ENCODE results near the gene CREB3L2.

CREB3L2 gene

DNA sequence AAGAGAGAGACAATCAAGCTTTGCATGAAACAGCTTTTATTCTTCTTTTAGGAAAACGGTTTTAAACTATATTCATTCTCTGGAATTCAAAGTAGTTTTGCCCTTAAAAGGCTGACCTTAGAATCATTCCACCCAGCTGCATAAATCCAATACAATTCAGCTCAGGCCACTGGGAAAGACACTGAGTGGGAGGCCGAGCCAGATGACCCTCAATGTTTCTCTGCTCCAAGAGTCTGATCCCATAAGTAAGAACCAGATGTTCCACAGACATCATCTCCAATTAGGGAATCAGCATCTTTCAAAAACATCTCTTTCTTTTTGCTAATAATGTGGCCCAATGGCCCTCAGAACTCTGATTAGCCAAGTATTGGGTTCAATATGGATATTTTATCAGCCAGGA lies 26.1 kb downstream of the CREB3L2 start:
- no peak for TF ChIP-seq EZH2phosphoT487 (conservative IDR thresholded peaks at IDR 0.05; ENCODE audit: low read length)
- Histone ChIP-seq H3K9me3 (ENCODE audit: insufficient read depth, low read length) (no peaks in the 10 kb centered on the region), H3K79me2 (ENCODE audit: insufficient read depth, low read length) (no peaks in the 10 kb centered on the region), H3F3A (ENCODE audit: insufficient read depth) (no peaks in the 10 kb centered on the region), H3K27ac (ENCODE audit: low read depth, low read length) (no peak overlapping the region), H3K9ac (ENCODE audit: low read length) (no peak overlapping the region), H4K20me1 (ENCODE audit: low read depth, low read length) (no peaks in the 10 kb centered on the region), H3K9me2 (replicated peaks; ENCODE audit: insufficient read depth, low read length) (no peaks in the 10 kb centered on the region), H3K4me2 (ENCODE audit: low read depth, low read length, poor library complexity, severe bottlenecking) (no peak overlapping the region), H3K4me3 (ENCODE audit: insufficient read depth, low read length, poor library complexity, severe bottlenecking) (no peak overlapping the region), H2AFZ (ENCODE audit: low read depth, low read length, severe bottlenecking) (no peak overlapping the region), H3K36me3 (ENCODE audit: low read length) (no peaks in the 10 kb centered on the region), H3K27me3 (ENCODE audit: low read length) (no peaks in the 10 kb centered on the region)

DNA sequence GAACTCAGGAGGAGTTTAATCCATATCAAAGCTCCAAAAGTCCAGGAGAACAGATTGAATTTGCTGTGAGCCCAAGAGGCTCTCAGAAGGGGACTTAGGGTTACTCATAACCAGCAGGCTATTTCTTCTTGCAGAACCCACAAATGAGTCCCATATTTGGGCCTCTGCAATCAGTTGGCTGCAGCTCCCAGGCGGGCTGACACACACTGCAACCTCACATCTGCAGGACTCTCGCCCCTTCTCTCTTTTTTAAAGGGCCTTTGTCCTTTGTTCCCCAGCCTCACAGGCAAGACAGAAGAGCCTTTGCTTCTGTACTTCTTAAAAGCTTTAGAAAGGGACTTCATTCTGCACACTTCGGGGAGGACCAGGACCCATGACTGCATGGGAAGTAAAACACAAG lies 26.7 kb downstream of the CREB3L2 start:
- H3K9me3 ChIP-seq (ENCODE audit: insufficient read depth, low read length) = no peaks in the 10 kb centered on the region
- no peaks in the 10 kb centered on the region for H3K79me2 ChIP-seq (ENCODE audit: insufficient read depth, low read length)
- no peaks in the 10 kb centered on the region for H4K20me1 ChIP-seq (ENCODE audit: low read depth, low read length)
- no peak for TF ChIP-seq EZH2phosphoT487 (conservative IDR thresholded peaks at IDR 0.05; ENCODE audit: low read length)
- H3K4me3 ChIP-seq (ENCODE audit: insufficient read depth, low read length, poor library complexity, severe bottlenecking) = no peak overlapping the region
- H3K36me3 ChIP-seq (ENCODE audit: low read length) = no peaks in the 10 kb centered on the region
- H3K9ac ChIP-seq (ENCODE audit: low read length) = no peak overlapping the region
- H3F3A ChIP-seq (ENCODE audit: insufficient read depth) = no peaks in the 10 kb centered on the region
- no peak overlapping the region for H2AFZ ChIP-seq (ENCODE audit: low read depth, low read length, severe bottlenecking)
- no peaks in the 10 kb centered on the region for H3K27me3 ChIP-seq (ENCODE audit: low read length)
- no peak overlapping the region for H3K27ac ChIP-seq (ENCODE audit: low read depth, low read length)
- H3K9me2 ChIP-seq (replicated peaks; ENCODE audit: insufficient read depth, low read length) = no peaks in the 10 kb centered on the region
- H3K4me2 ChIP-seq (ENCODE audit: low read depth, low read length, poor library complexity, severe bottlenecking) = no peak overlapping the region

DNA sequence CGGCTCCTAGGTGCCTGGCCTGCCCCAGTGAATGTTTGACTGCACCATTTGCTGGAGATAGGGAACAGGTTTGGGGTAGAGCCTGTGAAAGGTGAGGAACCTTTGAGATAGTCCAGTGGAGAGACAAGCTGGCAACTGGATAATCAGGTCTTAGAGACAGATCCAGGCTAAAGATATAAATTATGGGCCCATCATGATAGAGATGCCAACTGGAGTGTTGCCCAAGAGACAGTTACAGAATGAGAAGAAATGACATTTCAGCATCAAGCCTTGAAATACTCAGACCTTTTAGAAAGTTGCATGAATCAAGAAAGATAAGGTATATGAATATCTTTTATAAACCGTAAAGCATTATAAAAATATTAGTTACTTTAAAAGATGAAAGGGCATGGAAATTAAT lies 27.1 kb downstream of the CREB3L2 start:
- Histone ChIP-seq H3K4me2 (ENCODE audit: low read depth, low read length, poor library complexity, severe bottlenecking) (no peak overlapping the region), H3K36me3 (ENCODE audit: low read length) (no peaks in the 10 kb centered on the region), H3K27me3 (ENCODE audit: low read length) (no peaks in the 10 kb centered on the region), H3K27ac (ENCODE audit: low read depth, low read length) (no peak overlapping the region), H3K9ac (ENCODE audit: low read length) (no peak overlapping the region), H3K9me3 (ENCODE audit: insufficient read depth, low read length) (no peaks in the 10 kb centered on the region), H3F3A (ENCODE audit: insufficient read depth) (no peaks in the 10 kb centered on the region), H3K79me2 (ENCODE audit: insufficient read depth, low read length) (no peaks in the 10 kb centered on the region), H2AFZ (ENCODE audit: low read depth, low read length, severe bottlenecking) (no peak overlapping the region), H3K9me2 (replicated peaks; ENCODE audit: insufficient read depth, low read length) (no peaks in the 10 kb centered on the region), H4K20me1 (ENCODE audit: low read depth, low read length) (no peaks in the 10 kb centered on the region), H3K4me3 (ENCODE audit: insufficient read depth, low read length, poor library complexity, severe bottlenecking) (no peak overlapping the region)
- TF ChIP-seq EZH2phosphoT487 (conservative IDR thresholded peaks at IDR 0.05; ENCODE audit: low read length) = no peak
- TF ChIP-seq, protein P1, sequence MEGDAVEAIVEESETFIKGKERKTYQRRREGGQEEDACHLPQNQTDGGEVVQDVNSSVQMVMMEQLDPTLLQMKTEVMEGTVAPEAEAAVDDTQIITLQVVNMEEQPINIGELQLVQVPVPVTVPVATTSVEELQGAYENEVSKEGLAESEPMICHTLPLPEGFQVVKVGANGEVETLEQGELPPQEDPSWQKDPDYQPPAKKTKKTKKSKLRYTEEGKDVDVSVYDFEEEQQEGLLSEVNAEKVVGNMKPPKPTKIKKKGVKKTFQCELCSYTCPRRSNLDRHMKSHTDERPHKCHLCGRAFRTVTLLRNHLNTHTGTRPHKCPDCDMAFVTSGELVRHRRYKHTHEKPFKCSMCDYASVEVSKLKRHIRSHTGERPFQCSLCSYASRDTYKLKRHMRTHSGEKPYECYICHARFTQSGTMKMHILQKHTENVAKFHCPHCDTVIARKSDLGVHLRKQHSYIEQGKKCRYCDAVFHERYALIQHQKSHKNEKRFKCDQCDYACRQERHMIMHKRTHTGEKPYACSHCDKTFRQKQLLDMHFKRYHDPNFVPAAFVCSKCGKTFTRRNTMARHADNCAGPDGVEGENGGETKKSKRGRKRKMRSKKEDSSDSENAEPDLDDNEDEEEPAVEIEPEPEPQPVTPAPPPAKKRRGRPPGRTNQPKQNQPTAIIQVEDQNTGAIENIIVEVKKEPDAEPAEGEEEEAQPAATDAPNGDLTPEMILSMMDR (IDR thresholded peaks at IDR 0.05; ENCODE audit: insufficient read depth, low read length, poor library complexity, severe bottlenecking) = no peak

DNA sequence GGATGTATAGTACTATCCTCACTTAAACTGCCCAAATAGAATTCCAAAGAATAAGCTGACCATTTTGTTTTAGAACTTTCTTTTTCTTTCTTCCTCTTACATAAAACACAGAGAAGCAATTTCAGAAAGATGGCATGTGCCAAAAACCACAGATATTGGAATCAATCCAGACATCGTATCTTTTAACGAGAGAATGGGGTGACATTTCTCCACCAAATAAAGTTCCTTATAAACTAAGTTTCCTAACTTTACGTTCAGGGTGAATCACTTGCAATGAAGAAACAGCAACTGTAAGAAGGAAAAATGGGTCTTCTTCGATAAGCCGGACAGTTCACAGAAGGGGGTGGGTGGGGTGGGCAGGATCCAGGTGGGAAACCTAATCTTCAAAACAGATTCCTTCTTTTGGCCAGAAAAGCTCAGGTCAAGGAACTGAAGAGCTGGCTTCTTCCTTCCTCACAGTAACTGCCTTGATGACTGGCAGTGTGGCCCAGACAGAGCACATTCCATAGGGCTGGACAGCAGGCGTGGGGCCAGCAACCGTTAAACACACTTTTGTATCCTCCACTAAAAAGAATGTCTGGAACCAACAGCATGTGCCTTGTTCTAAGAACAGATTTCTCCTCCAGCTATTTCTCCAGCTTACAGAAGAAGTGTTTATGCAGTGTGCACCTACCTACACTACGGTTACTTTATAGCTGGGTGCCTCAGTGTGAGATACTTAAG lies 31.5 kb downstream of the CREB3L2 start:
- H3K4me2 ChIP-seq (ENCODE audit: low read depth, low read length, poor library complexity, severe bottlenecking) = no peak overlapping the region
- no peak overlapping the region for H3K9ac ChIP-seq (ENCODE audit: low read length)

More for the DNA sequence above, 31.5 kb downstream of the CREB3L2 start:
- H3K27me3 ChIP-seq (ENCODE audit: low read length) = no peaks in the 10 kb centered on the region
- H3K9me3 ChIP-seq (ENCODE audit: insufficient read depth, low read length) = no peaks in the 10 kb centered on the region
- no peaks in the 10 kb centered on the region for H4K20me1 ChIP-seq (ENCODE audit: low read depth, low read length)
- H3K36me3 ChIP-seq (ENCODE audit: low read length) = no peaks in the 10 kb centered on the region
- H3K9me2 ChIP-seq (replicated peaks; ENCODE audit: insufficient read depth, low read length) = no peaks in the 10 kb centered on the region
- no peaks in the 10 kb centered on the region for H3F3A ChIP-seq (ENCODE audit: insufficient read depth)
- H3K79me2 ChIP-seq (ENCODE audit: insufficient read depth, low read length) = no peaks in the 10 kb centered on the region
- H3K27ac ChIP-seq (ENCODE audit: low read depth, low read length) = no peak overlapping the region
- TF ChIP-seq, protein P1 (IDR thresholded peaks at IDR 0.05; ENCODE audit: insufficient read depth, low read length, poor library complexity, severe bottlenecking) = no peak
- no peak for TF ChIP-seq EZH2phosphoT487 (conservative IDR thresholded peaks at IDR 0.05; ENCODE audit: low read length)
- H3K4me3 ChIP-seq (ENCODE audit: insufficient read depth, low read length, poor library complexity, severe bottlenecking) = no peak overlapping the region
- no peak overlapping the region for H2AFZ ChIP-seq (ENCODE audit: low read depth, low read length, severe bottlenecking)

All from SU-DHL-6 (cell line).